Stimulated activated CD4-positive, alpha-beta T cell treated with anti-CD3 and anti-CD28 coated beads, Interleukin-12 subunit alpha, Interleukin-12 subunit beta, amount 100 ng/mL, for 24 hours (primary cell): ENCODE measurements around the gene CPLX1.

Experiments
- DNase-seq, 2 experiments: peaks; one replicate each; pipeline ENCODE4 v3.0.0-alpha.2; 2020; ENCODE audit warnings: low read depth in 2 of 2

Gene CPLX1

GRCh38 chr4:855880-856224 lies 29.9 kb upstream of the CPLX1 start:
- DNase-seq, result no peak

- DNase-seq, result no peak
Measured at GRCh38 chr4:854356-854755, 28.4 kb upstream of the CPLX1 start.

- no peak for DNase-seq
Measured at GRCh38 chr4:853416-853781, 27.5 kb upstream of the CPLX1 start.

- DNase-seq, result no peak
Measured at GRCh38 chr4:851701-852430, 25.9 kb upstream of the CPLX1 start.

GRCh38 chr4:850323-850945 lies 24.5 kb upstream of the CPLX1 start:
- DNase-seq, result no peak

GRCh38 chr4:849478-850175 lies 23.7 kb upstream of the CPLX1 start:
- DNase-seq, result no peak

- DNase-seq, result no peak
Measured at GRCh38 chr4:848803-849477, 23.0 kb upstream of the CPLX1 start.

- no peak for DNase-seq
Measured at GRCh38 chr4:848307-848691, 22.4 kb upstream of the CPLX1 start.

- DNase-seq, result no peak
Measured at GRCh38 chr4:845836-846251, 19.9 kb upstream of the CPLX1 start.

GRCh38 chr4:845233-845835 lies 19.4 kb upstream of the CPLX1 start:
- no peak for DNase-seq

GRCh38 chr4:844752-845232 lies 18.9 kb upstream of the CPLX1 start:
- no peak for DNase-seq

GRCh38 chr4:839675-840443 lies 13.9 kb upstream of the CPLX1 start:
- no peak for DNase-seq

GRCh38 chr4:837772-838171 lies 11.8 kb upstream of the CPLX1 start:
- DNase-seq, result no peak

- no peak for DNase-seq
Measured at GRCh38 chr4:836750-837301, 10.9 kb upstream of the CPLX1 start.

GRCh38 chr4:836003-836511 lies 10.1 kb upstream of the CPLX1 start:
- DNase-seq, result no peak

GRCh38 chr4:835148-836002 lies 9.4 kb upstream of the CPLX1 start:
- no peak for DNase-seq

GRCh38 chr4:834368-835147 lies 8.6 kb upstream of the CPLX1 start:
- DNase-seq, result no peak

- DNase-seq, result no peak
Measured at GRCh38 chr4:833731-834367, 7.9 kb upstream of the CPLX1 start.

- DNase-seq, result no peak
Measured at GRCh38 chr4:833156-833555, 7.2 kb upstream of the CPLX1 start.
